CD4-positive, alpha-beta T cell treated with Interleukin-21 for 1 hour (primary cell): Measurements from ENCODE around the gene ST6GAL1.
"Not testable (repeated sequence)": the region's sequence is repeated elsewhere in the genome, so short reads cannot be mapped to it uniquely, and the experiment has no call there.

Source experiments
- DNase-seq: peaks from one replicate; pipeline ENCODE4 v3.0.0-alpha.2; 2020

ST6GAL1 gene

DNA sequence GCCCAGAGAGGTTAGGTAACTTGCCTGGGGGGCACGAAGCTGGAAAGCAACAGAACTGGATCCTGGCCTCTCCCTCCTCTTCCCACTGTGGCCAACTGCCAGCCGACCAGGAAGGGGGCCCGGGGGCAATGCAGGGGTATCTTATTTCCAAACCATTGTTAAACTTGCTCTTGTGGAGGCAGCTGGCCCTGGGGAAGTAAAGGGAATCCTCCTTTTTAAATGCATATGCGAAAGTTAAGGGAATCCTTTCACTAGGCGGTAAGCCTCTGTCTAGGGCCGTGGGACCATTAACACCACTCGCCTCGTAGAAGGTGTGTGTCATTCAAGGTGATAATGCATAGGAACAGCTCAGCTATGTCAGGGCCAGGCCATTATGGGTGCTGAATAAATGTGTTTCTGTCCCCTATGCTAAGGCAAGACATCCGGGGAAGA, 68.6 kb downstream of the ST6GAL1 start:
- no peak for DNase-seq

DNA sequence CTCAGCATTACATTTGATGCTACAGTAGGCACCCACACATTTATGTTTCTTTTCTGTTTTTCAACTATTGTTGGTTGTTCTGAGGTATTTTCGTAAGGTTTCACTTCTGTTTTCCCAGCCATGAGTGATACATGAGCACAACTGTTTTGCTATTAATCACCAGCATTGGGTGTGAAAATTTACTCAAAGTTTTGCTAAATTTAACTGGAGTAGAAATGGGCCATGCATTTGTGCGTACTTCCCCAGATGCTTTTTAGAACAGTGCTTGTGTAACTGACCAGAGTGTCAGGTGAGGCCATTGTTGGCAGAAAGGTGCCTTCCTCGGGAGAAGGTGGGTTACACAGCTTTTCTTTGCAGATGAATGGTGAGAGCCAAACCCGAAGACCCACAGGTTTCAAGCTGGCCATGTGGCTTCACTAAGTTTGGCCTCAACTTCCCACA, 70.4 kb downstream of the ST6GAL1 start:
- peak; percentile 23 for DNase-seq

DNA sequence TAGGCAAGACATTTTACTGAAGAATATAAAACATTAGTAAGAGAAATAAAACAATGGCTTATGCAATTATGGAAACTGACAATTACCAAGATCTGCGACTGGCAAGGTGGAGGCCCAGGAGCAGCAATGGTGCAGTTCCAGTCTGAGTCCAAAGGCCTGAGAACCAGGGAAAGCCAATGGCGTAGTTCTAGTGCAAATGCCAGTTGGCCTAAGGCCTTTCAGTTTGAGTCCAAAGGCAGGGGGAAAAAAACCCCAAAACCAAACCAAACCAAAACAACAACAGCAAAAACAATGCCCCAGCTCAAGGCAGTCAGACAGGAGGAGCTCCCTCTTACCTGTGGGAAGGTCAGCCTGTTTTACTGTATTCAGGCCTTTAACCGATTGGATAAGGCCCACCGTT, 72.6 kb downstream of the ST6GAL1 start:
- no peak for DNase-seq

DNA sequence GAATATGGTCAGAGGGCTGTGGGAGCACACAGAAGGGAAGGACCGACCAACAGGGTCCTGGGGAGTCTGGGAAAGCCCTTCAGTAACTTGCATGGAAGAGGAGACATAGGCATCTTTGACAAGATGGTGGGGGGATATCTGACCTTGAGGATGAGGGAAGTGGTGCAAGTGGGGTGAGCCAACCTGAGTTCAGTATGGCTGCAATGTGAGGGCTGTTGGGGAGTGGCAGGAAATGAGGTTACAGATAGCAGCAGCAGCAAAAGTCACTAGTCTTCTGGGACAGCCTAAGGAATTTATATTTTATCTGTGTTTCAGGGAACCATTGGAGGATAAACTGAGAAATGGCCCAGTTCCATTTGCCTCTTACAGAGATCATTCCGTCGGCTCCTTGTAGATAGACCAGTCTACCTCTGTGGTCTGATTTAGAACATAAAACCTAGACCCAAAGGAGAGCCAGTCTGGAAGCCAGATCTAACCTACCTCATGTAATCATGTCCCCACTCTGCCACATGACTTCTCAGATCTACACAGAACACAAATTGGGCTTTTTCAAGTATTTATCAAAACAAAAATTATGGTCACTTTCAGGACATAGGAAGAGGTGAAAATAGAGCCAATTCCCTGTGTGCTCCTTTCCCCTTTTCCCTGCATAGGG, 75.6 kb downstream of the ST6GAL1 start:
- peak; percentile 26 for DNase-seq

DNA sequence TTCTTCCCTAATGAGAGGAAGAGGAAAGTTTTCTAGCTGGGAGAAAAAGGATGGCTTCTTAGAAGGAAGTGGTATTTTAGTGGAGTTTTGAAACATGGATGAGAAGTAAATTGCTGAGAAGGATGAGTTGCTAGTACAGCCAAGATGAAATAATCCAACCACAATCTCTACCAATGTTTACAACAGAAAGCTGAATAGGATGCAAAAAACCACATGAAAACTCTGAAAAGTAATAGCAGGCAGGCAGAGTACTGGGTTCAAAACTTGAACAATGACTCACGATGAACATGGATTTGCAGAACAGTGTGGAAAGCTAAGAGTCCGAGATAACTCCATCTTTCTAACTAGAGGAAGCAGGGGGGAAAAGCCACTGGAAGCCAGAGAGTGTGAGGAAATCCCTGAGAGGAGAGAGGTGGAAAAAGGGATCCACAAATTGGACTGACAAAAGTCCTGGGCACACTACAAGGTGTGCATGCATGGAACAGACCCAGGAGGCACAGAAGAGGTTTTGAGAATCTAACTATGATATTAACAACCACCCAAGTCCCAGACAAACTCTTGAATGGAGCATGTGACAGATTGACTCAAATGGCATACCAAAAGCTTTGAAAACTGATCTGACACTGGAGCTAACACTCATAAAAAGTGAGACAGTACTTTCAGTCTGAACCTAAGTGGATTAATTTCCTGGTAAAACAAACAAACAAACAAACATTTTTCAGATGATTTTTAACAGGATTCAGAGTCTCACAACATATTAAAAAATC, 76.7 kb downstream of the ST6GAL1 start:
- DNase-seq: peak; percentile 28

DNA sequence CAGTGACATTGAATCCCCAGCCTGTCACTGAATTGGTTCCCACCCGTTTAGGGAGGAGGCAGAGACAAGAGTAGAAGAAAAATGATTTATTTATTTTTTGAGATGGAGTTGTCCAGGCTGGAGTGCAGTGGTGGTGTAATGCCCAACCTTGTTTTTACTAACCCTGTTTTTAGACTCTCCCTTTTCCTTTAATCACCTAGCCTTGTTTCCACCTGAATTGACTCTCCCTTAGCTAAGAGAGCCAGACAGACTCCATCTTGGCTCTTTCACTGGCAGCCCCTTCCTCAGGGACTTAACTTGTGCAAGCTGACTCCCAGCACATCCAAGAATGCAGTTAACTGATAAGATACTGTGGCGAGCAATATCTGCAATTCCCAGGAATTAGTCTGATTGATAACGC, 80.1 kb downstream of the ST6GAL1 start:
- not testable (repeated sequence) for DNase-seq

DNA sequence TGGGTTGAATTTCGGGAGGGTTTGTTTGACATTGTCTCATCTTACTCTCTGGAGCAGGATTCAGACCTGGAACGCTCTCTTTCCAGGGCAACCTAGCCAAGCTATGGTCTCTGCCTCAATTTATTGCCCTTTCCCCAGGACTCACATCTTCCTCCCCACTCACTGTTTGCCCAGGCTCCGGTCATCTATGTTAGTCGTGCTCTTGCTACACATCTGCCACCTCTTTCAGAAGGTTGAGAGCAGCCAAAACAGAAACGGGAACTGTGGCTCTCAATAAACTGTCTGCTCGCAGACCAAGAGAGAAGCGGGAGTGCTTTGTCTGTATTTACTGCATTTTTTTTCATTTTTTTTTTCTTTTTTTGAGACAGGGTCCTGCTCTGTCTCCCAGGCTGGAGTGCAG, 81.6 kb downstream of the ST6GAL1 start:
- DNase-seq: no peak

DNA sequence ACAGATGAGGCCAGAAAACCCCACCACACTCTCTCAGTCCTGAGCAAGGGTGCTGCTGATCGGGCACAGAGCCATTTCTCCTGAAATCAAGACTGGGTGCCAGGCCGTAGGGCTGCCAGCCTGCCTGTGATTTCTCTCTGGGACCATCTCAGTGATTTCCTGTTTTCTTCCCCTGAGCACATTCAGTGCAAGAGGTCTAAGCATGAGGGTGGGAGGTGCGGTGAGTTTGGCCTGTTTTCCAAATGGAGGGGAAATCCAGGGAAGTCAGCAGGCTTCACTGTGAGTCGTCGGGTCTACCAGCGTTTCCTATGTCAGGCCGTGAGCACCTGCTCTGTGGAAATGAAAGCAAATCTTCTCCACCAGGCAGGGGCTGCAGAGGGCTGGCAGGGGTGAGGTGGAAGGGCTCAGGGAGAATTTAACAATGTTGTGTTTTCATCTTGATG, 82.3 kb downstream of the ST6GAL1 start:
- peak; percentile 51 for DNase-seq

DNA sequence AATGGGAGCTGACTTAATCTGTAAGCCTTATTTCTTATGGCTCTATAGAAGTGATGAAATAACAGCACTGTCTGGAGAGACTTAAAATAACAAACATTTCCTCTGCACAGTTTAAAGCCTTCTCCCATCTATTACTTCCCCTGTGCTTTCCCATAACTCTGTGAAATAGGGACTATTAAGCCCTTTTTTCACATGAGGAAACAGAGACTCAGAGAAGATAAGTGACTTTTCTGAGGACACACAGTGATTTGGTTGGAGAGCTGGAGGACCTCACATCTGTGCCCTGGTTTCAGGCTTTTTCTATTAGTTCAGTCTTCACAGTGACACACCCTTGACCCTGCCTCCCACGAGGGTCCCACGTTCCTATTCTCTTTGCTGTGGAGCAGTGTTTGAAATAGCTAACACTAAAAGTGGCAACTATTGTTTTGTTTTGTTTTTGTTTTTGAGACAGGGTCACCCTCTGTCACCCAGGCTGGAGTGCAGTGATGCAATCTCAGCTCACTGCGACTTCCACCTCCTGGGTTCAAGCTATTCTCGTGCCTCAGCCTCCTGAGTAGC, 82.9 kb downstream of the ST6GAL1 start:
- no peak for DNase-seq

DNA sequence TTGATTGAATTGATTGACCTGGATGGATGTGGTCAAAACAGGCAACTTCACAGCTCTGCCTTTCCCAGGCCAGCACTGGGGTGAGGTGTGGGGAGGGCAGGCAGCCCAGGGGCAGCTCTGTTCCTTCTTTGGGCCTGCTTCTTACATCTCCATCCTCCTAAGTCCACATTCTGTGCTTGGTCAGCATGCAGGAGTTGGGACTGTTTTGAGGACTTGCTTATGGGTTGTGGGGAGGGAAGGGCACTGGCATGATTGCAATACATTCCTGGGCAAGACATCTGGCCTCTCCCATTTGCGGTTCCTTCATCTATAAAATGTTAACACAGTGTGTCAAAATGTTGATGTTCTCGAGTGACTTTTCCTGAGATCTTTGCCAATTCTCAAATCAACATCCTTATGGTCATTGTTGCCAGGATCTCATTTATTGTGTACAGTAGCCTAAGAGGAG, 84.1 kb downstream of the ST6GAL1 start:
- no peak for DNase-seq

DNA sequence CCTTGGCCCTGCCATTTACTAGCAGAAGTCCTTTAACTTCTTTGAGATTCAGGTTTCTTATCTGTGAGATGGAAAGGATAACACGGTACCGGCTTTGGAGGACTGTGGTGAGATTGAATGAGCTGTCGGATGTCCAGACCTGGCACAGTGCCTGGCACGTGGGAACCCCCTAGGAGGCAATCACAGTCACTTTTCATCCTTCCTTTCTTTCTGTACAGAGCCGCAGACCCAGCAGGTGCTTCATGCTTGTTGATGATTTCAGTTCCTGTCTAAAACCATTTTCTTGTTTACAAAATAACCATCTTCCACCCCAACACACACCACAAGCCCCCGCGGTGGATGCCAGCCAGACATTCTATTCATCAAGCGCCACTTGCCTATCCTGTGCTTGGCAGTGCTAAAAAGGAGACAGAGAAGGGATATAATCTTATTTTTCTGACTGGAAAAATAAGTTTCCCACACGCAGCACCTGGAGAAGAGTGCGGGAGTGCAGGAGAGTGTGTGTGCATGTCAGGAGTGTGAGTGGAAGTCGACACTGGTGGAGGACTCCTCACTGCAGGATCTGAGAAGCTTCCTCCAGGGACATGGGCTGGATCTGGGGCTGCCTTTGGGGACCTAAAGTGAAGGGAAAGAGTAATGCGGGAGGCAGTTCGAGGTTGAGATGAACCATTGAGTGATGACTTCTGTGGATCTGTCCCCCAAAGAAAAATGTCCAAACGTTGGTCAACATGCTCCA, 85.7 kb downstream of the ST6GAL1 start:
- no peak for DNase-seq

DNA sequence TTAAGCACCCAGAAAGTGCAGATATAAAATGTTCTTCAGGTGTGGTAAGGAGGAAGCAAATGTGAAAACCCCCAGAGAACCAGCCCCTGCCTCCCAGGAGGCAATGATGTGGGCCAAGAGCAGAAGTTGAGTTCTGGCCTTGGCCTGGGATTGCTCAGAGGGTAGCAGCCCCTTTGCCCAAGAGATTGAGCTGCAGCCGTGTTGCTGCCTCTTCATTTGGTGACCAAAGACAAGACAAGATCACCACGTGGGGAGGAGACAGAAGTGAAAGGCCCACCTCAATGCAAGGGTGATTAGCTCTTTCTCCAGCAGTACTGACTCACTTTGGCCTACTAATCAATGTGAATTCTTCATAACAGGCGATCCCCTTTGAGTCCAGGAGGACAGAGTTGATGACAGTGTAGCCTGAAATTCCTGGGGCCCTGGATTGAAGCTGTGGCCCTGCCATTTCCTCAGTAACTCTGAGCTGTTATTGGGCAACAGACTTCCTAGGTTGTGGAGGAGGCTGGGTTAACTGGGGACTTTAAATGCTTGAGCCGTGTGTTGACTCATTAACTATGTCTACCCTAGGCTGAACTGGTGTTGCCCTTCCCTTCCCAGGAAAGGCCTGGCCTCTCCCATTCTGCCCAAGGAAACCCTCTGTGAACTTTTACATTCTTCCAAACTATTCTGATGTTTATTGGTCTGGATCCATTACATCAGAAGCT, 86.5 kb downstream of the ST6GAL1 start:
- DNase-seq: no peak

DNA sequence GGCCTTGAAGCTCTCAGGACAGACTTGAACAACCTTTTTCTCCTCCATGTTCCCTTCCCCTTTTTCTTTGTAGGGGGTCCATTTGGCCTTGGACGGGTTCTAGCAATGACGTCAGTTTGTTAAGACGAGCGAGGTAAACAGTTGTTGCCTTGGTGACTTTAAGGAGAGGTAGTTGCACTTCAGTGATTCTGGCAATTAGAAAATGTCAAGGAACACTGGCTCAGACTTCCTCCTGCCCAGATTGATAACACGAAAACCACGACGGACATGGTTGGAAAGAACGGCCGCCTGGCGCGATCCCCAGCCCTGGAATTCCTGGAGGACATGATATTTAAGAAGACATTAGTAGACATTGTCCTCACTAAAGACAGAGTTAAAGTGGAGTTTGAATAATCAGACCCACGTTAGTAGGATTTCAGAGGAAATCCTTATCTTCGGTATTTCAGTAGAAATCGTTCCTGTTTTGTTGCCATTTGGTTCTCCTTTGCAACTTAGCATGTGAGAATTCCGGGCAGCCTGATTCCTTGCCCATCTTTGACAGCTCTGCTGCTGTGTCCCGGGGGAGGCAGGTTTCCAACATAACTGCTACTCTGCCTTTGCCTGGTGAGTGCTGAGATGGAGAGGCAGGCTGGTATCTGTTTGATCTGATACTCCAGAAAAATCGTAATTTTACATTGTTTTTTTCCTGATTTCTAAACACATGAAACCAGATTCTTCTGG, 87.3 kb downstream of the ST6GAL1 start:
- no peak for DNase-seq

DNA sequence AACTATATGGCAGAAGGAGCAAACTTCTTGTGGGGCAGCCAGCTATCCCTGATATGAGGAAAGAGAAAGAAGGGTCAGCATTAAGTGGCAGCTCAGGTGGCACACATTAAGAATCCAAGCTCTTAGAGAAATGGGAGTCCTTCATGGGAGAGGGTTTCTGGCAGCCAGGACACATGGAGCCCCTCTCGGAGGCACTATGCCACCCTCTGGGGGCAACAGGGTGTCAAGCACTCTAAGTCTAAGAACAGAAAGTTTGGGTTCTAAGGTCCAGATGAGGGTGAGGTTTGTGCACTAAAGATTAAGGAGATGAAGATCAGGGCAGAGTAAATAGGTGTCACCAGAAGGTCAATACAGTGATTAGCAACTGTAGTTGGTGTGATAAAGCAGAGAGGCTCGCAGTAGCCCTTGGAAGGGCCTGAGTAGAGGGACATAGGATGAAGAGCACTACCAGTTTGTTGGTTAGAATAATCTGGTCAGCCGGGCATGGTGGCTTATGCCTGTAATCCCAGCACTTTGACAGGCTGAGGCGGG, 89.3 kb downstream of the ST6GAL1 start:
- DNase-seq: no peak

DNA sequence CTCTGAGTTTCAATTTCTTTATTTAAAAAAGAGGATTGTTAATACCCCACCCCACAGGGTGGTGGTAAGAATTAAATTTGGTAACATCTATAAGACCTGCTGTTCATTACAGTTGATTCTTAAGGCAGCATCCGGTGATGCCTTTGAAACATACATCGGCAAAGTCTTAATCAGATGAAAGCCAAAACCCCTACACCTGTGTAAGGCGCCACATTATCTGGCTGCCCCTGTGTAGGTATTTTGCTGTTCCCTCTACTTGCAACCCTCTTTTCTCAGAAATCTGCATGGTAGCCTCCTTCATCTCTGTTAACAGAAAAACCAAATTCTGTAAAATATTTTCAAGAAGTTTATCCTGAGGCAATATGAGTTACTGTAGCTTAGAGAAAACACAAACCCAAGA, 90.0 kb downstream of the ST6GAL1 start:
- peak; percentile 43 for DNase-seq

DNA sequence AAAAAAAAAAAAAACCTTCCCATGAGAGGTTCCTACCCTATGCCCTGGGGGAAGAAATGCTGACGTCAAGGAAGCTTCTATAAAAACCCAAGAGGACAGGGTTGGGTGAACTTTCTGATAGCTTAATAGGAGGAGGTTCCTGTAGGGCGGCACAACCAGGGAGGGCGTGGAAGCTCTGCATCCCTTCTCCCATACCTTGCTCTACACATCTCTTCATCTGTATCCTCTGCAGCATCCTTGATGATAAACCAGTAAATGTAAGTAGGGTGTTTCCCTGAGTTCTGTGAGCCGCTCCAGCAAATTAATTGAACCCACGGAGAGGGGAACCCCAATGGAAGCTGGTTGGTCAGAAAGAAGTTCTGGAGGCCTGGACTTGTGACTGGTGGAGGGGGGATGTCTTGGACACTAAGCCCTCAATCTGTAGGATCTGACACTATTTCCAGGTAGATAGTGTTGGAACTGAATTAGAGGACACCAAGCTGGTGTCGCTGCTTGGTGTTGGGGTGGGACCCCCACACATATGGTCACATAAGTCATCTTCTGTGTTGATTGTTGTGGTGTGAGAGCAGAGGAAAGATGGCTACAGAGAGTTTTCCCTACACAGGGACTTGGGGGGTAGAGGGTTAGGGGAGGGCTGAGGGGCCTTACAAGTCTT, 91.5 kb downstream of the ST6GAL1 start:
- DNase-seq: no peak

DNA sequence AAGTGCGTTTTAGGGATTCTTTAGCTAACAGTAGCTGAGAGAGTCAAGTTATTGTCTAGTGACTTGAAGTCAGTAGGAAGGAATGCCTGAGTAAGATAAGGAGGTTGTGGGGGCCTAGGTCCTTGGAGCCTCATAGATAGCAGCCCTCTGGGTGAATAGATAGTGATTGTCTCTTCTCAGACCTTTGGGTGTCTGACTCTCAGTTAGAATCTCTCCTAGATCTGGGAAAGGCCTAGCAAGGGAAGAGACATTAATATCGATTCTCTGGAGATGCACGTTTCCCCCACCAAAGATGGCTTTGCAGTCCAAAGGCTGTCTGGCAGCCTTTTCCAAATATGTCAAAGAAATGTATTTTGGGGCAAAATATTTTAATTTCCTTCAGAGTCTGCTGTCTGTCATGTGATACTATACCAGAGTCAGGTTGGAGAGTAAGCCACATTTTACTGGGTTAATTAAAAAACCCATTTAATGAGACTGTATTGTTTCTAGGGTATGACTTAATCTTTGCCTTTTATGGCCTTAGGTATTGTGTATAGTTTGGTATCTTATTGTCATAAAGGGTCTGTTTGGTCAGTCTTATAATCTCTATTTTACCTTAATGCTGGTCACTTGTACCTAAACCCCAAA, 92.2 kb downstream of the ST6GAL1 start:
- DNase-seq: no peak

DNA sequence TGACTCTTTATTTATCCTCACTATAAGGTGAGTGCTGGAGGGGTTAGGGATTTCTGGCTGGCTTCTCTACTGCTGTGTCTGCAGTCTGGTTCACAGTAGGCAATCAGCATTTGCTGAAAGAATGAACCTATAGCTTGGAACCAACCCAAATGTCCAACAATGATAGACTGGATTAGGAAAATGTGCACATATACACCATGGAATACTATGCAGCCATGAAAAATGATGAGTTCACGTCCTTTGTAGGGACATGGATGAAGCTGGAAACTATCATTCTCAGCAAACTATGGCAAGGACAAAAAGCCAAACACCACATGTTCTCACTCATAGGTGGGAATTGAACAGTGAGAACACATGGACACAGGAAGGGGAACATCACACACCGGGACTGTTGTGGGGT, 93.0 kb downstream of the ST6GAL1 start:
- DNase-seq: not testable (repeated sequence)

DNA sequence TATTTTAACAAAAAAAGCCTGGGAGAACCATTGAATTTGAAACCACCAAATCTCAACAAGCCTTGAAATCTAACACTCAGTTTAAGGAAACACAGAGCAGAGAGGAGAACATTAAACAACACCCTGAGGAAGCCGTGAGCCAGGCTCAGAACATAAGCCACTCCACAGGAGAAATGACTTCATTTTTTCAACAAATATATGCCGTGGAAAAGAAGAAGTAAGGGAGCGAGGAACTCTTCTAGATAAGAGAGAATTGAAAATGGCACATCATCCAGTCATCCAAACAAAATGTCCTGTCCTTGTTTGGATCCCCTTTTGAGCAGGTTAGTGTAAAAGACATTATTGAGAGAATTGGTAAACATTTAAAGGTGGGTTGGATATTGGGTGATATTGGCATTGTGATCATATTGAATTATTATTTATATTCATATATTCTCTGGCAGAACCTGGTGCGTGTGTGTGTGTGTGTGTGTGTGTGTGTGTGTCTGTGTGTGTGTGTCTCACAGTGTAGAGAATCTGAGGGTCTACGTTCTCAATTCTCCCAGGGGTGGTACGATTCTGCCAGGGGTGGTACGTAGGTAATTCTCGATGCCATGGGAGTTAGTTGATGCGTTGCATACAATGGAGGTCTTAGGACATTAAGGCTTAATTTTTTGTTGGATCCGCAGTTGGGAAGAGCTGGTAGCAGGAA, 94.4 kb downstream of the ST6GAL1 start:
- DNase-seq: no peak

DNA sequence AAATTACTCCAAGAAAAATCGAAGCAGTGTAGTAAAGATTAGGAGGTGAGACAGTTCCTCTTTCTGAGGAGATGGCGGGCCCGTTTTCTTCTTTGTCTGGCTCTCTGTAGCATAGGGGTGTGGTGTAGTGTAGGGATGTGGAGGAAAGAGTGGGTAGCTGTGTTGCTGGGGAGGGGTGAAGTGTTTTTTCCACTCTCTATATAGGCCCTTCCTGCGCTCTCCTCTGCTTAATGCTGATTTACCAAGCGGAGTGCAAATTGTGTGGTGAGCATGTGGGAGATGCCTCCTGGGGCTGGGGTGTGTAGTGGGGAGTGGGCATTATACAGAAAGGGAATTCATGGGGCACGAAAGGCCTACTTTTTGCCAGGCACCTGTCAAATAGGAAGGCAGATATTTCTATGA, 94.9 kb downstream of the ST6GAL1 start:
- DNase-seq: peak; percentile 49
